Left cardiac atrium (tissue), 4 donors: ENCODE measurements around the gene PKNOX2. TPM values are rescaled to one million over a fixed set of nuclear protein-coding genes. Genes with fewer than 3 reads are reported as not detected.

Source experiments
- ATAC-seq, 2 donors: fragments of 200-7000 bp; cut with Tn5 transposase; one replicate each; pipeline ENCODE4 v1.9.1; 2020; ENCODE audit warnings: mild to moderate bottlenecking in 2 of 2, moderate library complexity in 2 of 2
- DNase-seq: peaks from one replicate; pipeline ENCODE4 v3.0.0-alpha.2; 2020
- intact Hi-C, 2 donors: fragments of 100-400 bp; cut with DNase I; formaldehyde crosslinking; loops; one replicate each; pipeline versions ENCODE4 v1.14.1 to v1.15.1; 2022 to 2023
- total RNA-seq, 2 donors: library from RNA; stranded (reverse); fragmentation: NEBNext Ultra II Directional; extraction: Animal tissue kit (Norgen Biotek cat#: 25700); gene quantifications; one replicate each; pipeline ENCODE4 v1.2.1, GENCODE V29; 2021
- donor health status: DM: no; HTN: yes; CAD: no.
- donor health status: DM: no; HTN: yes; CAD: no; lungs with severe emphysema.
- donor health status: DM: yes; HTN: yes; CAD: no.
- donor health status: Dilated cardiomyopathy.

Gene PKNOX2
- total RNA-seq, 2 donors from 2014 or later: 13.8 to 14.4 TPM

DNA sequence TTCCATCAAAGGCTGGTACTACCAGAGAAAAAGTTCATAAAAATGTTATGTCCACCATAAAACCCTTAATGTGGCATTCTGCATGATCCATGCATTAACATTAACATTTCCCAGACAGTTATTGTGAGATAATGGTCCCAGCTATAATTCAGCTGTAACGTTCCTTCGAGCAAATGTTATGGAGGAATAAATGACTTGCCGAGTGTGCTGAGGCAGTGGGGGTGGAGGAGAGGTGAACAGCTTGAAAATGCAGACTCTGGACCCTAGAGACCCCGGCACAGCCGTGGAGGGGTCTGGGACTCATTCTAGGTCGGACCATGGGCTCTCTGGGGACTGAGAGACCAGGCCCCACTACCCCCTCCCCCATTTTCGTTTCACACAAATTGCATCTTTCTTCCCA, 141.9 kb downstream of the PKNOX2 start:
- intact Hi-C loops: no loop called here
- no peak for DNase-seq
- ATAC-seq: no peak

DNA sequence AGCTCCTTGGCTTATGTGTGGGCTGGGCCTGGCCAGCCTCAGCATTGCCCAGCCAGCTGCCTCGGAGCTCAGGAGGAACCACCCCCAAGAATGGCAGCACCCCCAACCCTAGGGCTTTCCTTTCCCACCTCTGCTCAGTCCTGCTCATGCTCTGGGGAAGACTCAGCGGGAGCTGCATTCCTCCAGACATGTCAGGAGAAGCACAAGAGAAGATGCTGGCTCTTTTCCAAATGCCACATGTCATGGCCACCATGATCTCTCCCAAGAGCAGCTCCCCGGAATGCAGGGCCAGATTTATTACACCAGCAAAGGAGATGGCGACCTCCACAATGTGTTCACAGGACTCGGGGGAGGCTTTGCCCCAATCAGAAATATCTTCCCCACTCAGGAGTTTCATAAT, 143.7 kb downstream of the PKNOX2 start:
- intact Hi-C loops: no loop called here
- ATAC-seq (no peak), DNase-seq (no peak)

- intact Hi-C loops: no loop called here
- DNase-seq: no peak
- ATAC-seq: no peak
Observed at GRCh38 chr11:125312391-125312790, 147.8 kb downstream of the PKNOX2 start.

- intact Hi-C loops: no loop called here
- ATAC-seq (no peak), DNase-seq (no peak)
Observed at GRCh38 chr11:125312812-125313211, 148.3 kb downstream of the PKNOX2 start.

DNA sequence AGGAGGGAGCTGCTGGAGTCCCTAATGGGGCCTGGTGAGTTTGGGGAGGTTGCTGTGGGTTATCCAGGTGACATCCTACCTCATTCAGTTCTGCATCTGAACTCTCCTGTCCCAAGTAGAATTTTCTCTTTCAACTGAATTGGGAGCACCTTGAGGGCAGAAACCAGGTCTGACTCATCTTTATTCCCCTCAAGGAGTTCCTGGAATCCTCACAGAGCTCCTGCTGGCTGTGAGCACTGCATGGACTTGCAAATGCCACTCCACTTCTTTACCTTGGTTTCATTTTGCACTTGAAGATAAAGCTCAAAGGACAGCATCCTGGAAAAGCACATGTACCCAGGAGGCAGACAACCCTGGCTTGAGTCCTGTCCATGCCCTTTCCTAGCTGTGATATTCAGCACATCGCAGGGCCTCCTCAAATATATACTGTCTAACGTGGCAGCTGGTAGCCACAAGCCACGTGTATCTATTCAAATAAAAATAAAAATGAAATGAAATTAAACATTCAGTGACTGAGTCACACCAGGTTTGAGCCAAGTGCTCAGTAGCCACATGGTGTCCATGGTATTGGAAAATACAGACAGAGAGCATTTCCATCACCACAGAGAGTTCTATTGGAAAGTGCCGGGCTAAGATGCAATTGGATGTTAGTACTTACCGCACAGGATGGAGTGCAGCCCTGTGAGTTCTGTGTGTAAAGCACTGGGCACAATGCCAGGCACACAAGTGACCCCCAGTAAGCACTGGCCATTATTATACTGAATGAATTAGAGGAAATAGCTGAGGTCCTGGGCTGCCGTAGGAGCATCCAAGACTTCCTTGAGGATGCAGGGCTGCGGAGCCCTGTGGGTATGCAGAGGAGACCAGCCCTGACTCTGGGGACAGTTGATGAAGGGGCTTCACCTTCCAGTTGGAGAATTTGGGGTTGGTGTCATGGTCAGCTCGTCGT, 149.0 kb downstream of the PKNOX2 start:
- intact Hi-C loops: no loop called here
- DNase-seq (no peak), ATAC-seq (peak; percentile 29 to 41)

DNA sequence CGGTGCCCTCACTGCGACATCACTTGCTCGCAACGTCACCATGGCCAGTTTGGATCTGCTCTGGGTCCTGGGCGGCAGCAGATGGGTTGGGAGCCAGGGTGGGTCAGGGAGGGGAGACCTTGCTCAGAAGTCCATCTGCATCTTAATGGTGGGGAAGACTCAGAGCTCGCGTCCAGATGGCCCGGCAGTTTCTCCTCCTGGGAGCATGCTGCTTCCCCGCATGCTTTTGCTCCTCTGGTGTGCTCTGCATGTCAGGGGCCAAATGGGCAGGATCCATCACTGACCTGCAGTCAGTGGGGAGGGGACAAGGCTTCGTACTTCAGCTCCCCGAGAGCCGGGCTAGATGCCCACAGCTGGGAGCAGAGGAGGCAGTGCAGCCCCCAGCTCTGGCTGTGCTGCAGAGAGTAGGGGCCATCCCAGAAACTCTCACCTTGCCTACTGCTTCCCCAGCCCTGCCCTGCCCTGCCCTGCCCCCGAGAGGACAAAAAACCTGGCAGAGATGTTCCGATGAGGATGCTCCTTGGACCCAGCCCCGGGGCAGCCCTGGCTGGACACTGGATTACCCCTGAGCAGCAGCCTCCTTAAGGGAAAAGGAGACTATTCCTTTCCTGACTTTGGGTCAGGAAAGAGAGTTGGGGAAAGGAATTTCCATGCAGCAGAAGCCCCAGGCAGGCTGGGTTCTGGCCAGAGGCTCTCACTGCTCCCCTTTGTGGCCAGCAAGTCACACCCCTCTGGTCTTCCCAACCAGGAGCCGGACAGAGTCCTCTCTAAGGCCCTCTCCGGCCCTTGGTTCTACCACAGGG, 149.9 kb downstream of the PKNOX2 start:
- no peak for DNase-seq
- intact Hi-C loops: no loop called here
- ATAC-seq: peak; percentile 50 to 60

- intact Hi-C loops: no loop called here
- ATAC-seq (peak; percentile 71 to 83), DNase-seq (peak; percentile 69)
Observed at GRCh38 chr11:125315079-125315740, 150.7 kb downstream of the PKNOX2 start.

GRCh38 chr11:125317416-125317815, 152.9 kb downstream of the PKNOX2 start:
- DNase-seq: no peak
- intact Hi-C loops: no loop called here
- ATAC-seq: no peak

DNA sequence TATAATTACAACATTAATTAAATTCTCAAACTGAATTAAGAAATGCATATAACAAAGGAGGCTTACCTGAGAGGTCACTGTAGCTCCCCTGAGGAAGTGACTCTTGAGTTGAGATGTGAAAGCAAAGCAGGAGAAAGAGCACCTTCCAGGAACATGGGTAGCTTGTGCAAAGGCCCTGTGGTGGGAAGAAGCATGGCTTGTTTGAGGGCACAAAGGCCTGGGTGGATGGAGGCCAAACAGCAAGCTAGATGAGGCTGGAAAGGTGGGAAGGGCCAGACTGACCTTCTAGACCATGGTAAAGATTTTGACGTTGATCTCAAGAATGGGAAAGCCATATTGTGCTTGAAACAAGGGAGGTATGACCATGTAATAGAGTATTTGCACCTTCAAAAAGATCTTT, 155.1 kb downstream of the PKNOX2 start:
- ATAC-seq (no peak), DNase-seq (no peak)
- intact Hi-C loops: no loop called here

DNA sequence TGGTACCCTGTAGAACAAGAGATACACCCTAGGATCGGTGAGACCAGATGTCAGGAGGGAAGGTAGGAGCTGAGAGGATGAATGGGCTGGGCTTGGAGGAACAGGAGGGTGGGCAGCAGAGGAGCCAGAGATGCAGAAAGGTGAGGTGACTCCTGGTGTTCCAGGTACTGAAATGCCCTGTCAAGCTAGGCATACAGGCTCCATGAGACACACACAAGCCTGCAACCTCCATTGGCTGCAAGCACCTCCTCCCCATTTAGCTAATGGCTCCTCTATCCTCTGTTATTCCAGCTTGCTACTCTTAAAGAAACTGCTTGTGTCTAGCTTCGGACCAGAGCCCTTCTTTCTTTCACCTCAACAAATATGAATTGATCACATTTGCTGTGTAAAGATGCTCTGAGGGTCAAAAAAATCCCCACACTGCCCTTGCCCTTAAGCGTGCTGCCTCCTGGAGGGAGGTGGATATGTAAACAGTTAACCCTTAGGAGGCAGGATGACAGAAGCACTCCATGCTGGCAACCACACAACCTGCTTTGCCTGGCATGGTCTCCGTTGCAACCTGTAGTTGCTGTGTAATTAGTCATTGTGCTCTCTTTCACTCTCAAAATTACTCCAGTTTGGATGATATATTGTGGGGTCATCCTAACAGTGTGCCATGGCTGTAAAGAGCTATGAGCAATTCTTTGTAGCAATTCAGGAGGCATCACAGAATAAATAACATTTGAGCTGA, 156.0 kb downstream of the PKNOX2 start:
- DNase-seq (no peak), ATAC-seq (no peak)
- intact Hi-C loops: no loop called here

DNA sequence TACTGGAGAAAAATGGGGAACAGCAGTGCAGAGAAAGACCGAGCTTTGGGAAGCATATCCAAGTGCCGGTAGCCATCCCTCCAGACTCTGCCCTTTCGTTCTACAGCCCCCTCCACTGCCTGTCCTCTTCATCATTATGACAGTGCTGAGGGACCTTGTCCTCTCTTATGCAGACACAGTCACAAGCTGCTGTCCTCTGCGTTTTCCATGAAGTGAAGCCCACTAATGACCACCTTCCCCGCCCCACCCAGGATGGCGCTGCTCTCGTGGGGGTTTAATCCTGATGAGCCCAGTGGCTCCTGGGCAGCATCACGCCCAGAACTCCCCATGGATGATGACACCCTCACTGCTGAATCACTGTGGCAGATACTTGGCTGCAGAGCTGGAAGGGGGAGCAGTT, 157.7 kb downstream of the PKNOX2 start:
- DNase-seq (no peak), ATAC-seq (no peak)
- intact Hi-C loops: no loop called here

DNA sequence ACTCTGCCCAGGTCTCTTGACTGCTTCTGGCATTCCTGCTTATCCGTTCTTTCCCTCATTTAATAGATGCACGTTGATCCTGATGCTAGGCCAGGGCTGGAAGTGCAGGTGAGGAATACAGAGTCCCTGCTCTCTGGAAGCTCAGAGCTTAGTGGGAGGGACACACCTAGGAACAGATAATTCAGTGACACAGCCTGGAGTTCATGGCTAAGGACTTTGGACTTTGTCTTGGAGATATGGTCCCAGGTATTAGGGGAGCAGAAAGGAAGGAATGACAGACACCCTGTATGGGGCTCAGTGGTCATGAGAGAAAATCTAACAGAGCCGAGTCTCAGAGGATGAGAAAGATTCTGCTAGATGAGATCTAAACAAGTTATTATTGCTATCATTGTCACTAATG, 160.6 kb downstream of the PKNOX2 start:
- intact Hi-C loops: no loop called here
- DNase-seq (no peak), ATAC-seq (no peak)

- intact Hi-C loops: no loop called here
- DNase-seq: no peak
- ATAC-seq: no peak
Observed at GRCh38 chr11:125326126-125326525, 161.6 kb downstream of the PKNOX2 start.

DNA sequence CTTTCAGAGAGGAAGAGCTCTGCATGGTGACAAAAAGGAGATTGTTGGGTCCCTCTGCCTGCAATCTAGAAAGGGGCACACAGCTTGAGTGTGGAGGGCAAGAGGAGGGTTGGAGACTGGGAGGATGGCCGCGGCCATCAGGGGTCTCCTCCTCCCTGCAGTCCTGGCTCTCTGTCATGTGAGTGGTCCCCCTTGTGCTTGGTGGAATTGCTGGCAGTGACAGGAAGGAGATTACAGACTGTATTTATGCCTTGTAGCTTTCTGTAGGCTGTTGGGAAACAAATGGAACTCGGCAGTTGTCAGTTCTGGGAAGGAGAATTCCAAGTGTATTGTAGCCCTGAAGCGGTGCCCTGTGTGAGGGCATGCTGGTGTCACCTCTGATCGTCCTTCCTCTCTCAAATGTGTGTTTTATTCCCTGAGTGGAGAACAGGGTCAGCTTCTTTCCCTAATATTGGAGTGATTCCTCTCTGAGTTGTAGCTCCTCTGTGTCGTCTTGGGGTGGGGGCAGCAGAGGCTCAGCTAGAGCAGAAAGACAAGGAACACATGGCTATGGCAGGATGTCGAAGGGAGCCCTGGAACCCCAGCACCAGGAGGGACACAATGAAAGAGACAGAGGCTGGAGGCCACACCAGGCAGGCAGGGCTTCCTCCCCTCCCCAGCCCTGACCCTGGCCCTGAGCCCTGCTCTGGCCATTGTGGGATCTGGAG, 163.1 kb downstream of the PKNOX2 start:
- no peak for DNase-seq
- ATAC-seq: no peak
- intact Hi-C loops: no loop called here

DNA sequence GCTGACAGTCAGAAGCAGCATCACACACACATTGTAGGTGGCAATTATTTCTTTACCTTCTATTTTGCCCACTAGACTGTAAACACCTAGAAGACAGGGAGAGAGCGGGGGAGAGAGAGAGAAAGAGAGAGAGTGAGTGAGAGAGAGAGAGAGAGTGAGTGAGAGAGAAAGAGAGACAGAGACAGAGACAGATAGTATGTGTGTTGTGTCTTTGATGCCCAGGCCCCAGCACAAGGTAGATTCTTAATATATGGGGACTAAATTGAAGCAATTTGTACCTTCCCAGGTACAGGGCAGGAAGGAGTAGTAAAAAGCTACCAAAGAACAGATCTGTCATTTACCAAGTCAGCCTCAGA, 163.7 kb downstream of the PKNOX2 start:
- DNase-seq (no peak), ATAC-seq (no peak)
- intact Hi-C loops: no loop called here

DNA sequence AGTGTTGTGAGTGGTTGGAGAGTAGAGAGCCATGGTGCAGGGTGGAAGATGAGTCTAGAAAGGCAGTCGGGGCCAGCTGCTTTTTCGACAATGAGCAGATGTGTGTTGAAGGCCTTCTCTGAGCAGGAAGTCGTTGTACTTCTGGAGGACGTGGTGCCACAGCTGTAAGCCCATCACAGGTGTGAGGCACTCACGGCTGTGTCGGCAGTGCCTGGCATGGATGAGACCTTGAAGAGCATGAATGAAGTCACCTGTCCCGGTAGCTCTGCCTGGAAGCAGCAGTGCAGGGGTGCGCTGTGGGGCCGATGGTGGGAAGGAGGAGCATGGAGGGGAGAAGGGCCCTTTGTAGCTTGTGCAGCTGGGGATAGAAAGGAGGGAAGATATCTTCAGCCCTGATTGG, 165.2 kb downstream of the PKNOX2 start:
- DNase-seq: no peak
- no peak for ATAC-seq
- intact Hi-C loops: no loop called here

- intact Hi-C loops: no loop called here
- no peak for ATAC-seq
- no peak for DNase-seq
Observed at GRCh38 chr11:125330462-125331325, 166.1 kb downstream of the PKNOX2 start.
